NCI-H2029 (cell line): ENCODE data around the gene WDR43.

ENCODE experiments used
- DNase-seq: peaks from one replicate; lab custom pipeline; 2025; lab: John Stamatoyannopoulos, UW

WDR43 gene

GRCh38 chr2:28908172-28908571 lies 13.7 kb downstream of the WDR43 start:
- DNase-seq: no peak

- DNase-seq: no peak
Measured at GRCh38 chr2:28909655-28910353, 15.3 kb downstream of the WDR43 start.

DNA sequence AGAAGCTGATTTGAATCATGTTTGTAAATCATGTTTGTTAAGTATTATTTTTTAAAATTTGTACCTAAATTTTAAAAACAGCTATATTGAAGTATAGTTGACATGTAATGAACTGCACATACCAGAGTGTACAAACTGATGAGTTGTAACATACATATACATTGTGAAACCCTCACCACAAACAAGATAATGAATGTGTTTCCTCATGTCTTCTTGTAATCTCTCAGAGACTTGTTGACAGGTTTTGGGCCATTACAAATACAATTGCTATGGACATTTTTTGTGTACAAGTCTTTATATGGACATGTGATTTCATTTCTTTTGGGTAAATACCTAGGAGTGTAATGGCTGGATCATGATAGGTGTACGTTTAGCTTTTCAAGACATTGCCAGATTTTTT lies 21.5 kb downstream of the WDR43 start:
- DNase-seq: no peak

DNA sequence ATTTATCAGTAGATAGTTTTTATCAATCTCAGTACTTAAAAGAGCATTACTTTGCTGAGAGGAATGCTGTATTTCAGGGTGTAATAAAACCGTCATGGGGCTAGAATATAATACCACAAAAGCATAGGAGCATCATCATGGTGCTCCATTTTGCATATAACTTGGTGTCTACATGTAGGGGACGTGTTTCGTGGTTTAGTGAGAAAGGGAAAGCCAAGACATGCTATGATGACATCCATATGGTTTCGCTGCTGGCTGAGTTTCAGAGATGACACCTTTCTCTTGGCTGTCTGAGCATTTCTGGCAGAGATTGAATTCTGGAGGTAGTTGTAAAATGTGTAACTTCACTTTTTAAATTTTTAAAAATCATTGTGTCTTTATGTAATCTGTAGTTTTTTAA lies 32.4 kb downstream of the WDR43 start:
- DNase-seq: no peak

DNA sequence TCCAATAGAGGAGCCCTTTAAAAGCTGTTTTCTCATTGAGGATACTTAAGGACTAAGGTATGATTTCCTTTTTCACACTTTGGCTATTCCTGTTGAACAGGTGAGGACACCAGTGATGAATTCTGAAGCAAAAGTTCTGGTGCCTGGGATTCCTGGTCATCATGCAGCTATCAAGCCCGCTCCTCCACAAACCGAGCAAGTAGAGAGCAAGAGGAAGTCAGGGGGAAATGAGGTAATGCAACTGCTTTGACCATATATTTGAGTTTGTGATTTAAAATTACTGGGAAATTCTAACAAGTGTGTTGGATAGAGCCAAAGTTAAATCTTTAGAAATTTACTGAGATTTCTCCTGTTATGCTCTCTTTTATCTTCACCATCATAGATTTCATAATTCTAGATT lies 33.0 kb downstream of the WDR43 start:
- DNase-seq: no peak

DNA sequence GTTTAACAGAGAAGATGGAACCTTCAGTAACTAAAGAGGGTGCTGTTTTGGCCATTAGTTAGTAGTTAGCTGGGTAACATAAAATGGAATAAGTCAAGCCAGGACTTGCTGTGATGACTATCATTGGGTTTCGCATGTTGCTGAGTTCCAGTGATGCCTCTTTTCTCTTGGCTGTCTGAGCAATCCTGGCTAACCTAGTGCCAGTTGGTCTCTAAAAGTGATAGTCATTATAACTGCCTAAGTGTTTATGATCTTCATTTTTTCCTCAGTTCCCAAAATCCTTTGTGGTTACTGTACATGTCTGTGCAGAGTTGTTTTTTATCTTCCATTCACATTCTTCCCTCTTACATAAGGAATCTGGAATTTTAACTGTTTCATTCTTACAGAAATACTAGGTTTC lies 33.4 kb downstream of the WDR43 start:
- no peak for DNase-seq

DNA sequence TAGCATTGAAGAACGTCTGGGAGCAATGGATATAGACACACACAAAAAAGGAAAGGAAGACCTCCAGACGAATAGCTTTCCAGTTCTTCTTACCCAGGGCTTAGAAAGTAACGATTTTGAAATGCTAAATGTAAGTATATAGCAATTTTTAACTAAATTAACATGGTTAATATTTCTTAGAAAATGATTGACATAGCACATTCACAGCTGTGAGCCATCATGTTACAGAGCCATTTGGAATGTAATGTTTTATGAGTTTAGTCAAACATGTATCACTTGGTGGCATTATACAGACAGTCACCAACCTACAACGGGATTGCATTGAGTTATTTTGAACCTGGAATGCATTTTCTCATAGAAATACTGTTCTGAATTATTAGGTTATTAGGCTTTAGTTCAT lies 35.1 kb downstream of the WDR43 start:
- no peak for DNase-seq

DNA sequence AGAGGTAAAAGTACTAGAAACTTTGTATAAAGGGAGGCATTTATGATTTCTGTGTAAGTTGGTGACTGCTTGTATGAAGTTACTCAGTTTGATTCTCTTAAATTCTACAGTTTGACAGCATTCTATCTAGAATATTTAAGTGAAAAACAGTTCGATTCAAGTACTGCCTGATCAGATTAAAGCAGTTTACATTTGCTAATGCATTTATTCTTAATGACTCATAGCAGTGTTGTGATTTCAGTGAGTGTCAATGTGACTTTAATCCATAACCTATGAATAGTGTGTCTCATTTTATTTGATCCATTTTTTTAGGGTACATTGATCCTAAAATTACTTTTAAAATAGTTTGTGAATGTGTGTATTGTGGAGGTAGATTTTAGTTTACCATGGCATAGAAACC lies 35.7 kb downstream of the WDR43 start:
- no peak for DNase-seq

- no peak for DNase-seq
Measured at GRCh38 chr2:28934769-28935168, 40.3 kb downstream of the WDR43 start.

DNA sequence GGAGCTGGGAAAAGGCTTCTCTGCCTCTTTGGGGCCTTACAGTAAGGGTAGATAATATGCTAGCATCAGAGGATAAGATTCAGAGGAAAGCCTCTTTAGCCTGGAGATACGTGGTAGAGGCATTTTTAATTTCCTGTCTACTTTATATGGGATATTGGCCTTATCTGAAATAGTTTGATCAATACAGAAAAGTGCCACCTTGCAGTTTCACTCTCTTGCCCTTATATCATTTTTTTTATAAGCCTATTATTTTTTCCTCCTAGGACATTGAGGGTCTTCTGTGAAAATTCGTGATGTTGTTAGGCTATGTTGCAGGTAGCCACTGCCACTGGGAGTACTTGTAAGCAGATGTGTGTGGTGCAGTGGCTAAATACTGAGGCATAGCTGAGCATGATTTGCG lies 46.5 kb downstream of the WDR43 start:
- DNase-seq: no peak

- no peak for DNase-seq
Measured at GRCh38 chr2:28944535-28945248, 50.2 kb downstream of the WDR43 start.

DNA sequence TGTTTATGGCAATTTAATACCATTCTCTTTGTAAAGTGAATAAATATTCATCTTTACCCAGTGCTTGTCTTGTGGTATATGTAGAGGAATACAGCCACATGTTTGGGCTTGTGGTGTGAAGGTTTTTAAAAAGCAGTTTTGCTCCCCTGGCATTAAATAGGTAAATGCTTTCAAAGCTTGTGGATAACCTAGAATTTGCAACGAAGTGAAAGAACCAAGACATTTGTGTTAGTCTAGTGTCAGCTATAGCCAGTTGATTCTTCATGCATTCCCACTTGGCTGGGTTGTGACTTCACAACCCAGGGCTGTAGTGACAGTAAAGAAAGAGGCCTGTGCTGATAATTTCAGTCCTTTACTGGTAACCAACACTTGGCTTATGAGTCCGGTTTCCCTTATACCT lies 53.7 kb downstream of the WDR43 start:
- no peak for DNase-seq

GRCh38 chr2:28949190-28949589 lies 54.7 kb downstream of the WDR43 start:
- DNase-seq: no peak

- DNase-seq: no peak
Measured at GRCh38 chr2:28949617-28950305, 55.3 kb downstream of the WDR43 start.

DNA sequence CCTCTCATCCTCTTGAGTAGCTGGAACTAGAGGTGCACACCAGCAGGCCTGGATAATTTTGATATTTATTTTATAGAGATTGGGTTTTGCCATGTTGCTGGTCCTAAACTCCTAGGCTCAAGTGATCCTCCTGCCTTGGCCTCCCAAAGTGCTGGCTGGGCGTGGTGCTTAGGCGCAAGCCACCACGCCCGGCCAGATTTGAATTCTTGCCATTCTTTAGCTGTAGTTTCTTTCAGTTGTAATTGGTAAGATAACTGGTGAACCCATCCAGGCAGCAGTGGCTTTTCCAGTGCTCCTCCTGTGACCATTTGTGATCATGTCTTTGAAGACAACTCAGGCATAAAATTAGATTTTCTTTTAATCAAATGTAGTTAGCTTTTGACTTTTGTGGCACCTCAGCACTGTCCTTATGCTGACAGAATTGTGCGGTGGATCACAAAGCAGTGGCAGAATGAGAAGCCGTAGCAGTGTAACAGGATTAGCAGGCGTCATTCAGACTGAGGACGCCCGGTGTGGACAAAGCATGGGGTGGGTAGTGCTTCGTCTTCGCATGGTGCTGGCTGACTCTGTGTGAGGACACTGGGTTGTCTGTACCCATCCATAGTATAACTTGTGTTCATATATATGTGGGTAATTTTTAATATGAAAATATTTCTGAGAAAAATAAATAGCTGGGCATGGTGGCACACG lies 56.6 kb downstream of the WDR43 start:
- no peak for DNase-seq

GRCh38 chr2:28951910-28952835 lies 57.7 kb downstream of the WDR43 start:
- DNase-seq: no peak

- DNase-seq: no peak
Measured at GRCh38 chr2:28952836-28953211, 58.4 kb downstream of the WDR43 start.

DNA sequence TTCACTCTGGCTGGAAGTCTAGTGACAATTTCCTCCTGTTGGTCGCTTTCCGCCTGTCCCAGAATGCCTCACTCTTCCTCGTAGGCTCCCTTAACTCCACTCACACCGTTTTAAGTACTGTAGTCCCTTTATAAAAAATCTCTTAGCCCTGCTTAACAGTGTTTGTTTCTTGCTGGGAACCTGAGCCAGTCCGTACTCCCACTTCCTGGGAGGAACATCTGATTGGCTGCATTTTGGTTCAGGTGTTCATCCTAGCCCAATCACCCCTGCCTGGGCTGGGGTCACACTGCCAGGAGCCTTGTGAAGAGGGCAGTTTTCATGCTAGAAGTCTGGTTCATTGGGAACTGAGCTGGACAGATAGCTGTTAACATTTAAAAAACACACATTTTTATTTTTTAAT lies 61.0 kb downstream of the WDR43 start:
- peak; percentile 15 for DNase-seq

- DNase-seq: no peak
Measured at GRCh38 chr2:28956415-28956826, 62.0 kb downstream of the WDR43 start.

GRCh38 chr2:28956890-28957289 lies 62.4 kb downstream of the WDR43 start:
- no peak for DNase-seq

DNA sequence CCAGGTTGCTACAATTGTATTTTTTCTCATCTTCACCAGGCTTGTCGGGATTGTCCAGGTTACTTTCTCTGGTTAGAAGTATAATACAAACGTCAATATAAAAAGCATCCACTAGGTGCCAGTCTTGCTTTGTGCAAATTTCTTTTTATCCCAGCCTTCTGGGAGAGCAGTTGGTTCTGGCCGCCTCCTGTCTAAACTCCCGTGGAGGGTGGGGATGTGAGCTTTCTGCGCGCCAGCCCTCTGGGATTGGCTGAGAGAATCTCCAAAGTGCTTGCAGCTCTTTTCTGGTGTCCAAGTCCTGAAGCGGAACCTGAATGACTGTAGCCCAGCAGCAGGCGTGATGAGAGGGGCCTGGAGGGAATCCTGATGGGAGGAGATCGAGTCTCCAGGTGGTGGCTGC lies 64.2 kb downstream of the WDR43 start:
- DNase-seq: peak; percentile 9

- no peak for DNase-seq
Measured at GRCh38 chr2:28960401-28960800, 65.9 kb downstream of the WDR43 start.
